Astrocyte (in vitro differentiated cells and primary cell): ENCODE results near the gene ZBED1. TPM values are rescaled to one million over a fixed set of nuclear protein-coding genes. Genes with fewer than 3 reads are reported as not detected.
"Not testable (repeated sequence)": the region's sequence is repeated elsewhere in the genome, so short reads cannot be mapped to it uniquely, and the experiment has no call there.

Source experiments
- DNase-seq: peaks from one replicate; pipeline ENCODE4 v3.0.0-alpha.2; 2010; ENCODE audit warnings: low read depth
- FAIRE-seq: peaks from 2 replicates; lab custom pipeline; 2011; peaks lifted over from hg19 to GRCh38; lab: Jason Lieb, UNC
- H2AFZ ChIP-seq: 2 replicates; pipeline ENCODE4 v1.6.0; 2012; ENCODE audit warnings: low read depth, low read length, inconsistent platforms
- H3K27ac ChIP-seq: 2 replicates; pipeline ENCODE4 v1.5.1; 2011; ENCODE audit warnings: low read depth, low read length, inconsistent platforms
- H3K27me3 ChIP-seq: 2 replicates; pipeline ENCODE4 v1.6.0; 2011; ENCODE audit warnings: low read length, inconsistent platforms; ENCODE audit not compliant: insufficient read depth
- H3K36me3 ChIP-seq: 2 replicates; pipeline ENCODE4 v1.5.1; 2011; ENCODE audit warnings: low read length, inconsistent platforms; ENCODE audit not compliant: insufficient read depth
- H3K4me1 ChIP-seq: 2 replicates; pipeline ENCODE4 v1.5.1; 2011; ENCODE audit warnings: low read length, inconsistent platforms; ENCODE audit not compliant: insufficient read depth
- H3K4me2 ChIP-seq: 2 replicates; pipeline ENCODE4 v1.6.0; 2012; ENCODE audit warnings: low read length, inconsistent platforms
- H3K4me3 ChIP-seq: 2 replicates; pipeline ENCODE4 v1.5.1; 2011; ENCODE audit warnings: low read depth, mild to moderate bottlenecking, low read length, inconsistent platforms; ENCODE audit not compliant: insufficient read depth
- H3K79me2 ChIP-seq: 2 replicates; pipeline ENCODE4 v1.6.0; 2012; ENCODE audit warnings: mild to moderate bottlenecking, low read length, inconsistent platforms; ENCODE audit not compliant: insufficient read depth
- H3K9ac ChIP-seq: 2 replicates; pipeline ENCODE4 v1.6.0; 2012; ENCODE audit warnings: mild to moderate bottlenecking, low read length, inconsistent platforms
- H3K9me3 ChIP-seq: 2 replicates; pipeline ENCODE4 v1.5.1; 2012; ENCODE audit warnings: low read depth, mild to moderate bottlenecking, low read length, inconsistent platforms; ENCODE audit not compliant: insufficient read depth
- H4K20me1 ChIP-seq: 2 replicates; pipeline ENCODE4 v1.6.0; 2012; ENCODE audit warnings: low read length, inconsistent platforms; ENCODE audit not compliant: insufficient read depth
- H3K27ac Mint-ChIP-seq: one replicate; pipeline ENCODE4 v1.8.0; 2021; ENCODE audit warnings: mild to moderate bottlenecking, mixed read lengths; ENCODE audit not compliant: unreplicated experiment
- H3K27me3 Mint-ChIP-seq: one replicate; pipeline ENCODE4 v1.8.0; 2021; ENCODE audit warnings: low read depth, mixed read lengths; ENCODE audit not compliant: unreplicated experiment
- H3K36me3 Mint-ChIP-seq: one replicate; pipeline ENCODE4 v1.8.0; 2021; ENCODE audit warnings: low read depth, mixed read lengths; ENCODE audit not compliant: unreplicated experiment
- H3K4me1 Mint-ChIP-seq: one replicate; pipeline ENCODE4 v1.8.0; 2021; ENCODE audit warnings: low read depth, mixed read lengths; ENCODE audit not compliant: unreplicated experiment
- H3K4me3 Mint-ChIP-seq: one replicate; pipeline ENCODE4 v1.8.0; 2021; ENCODE audit warnings: mild to moderate bottlenecking, moderate library complexity, mixed read lengths; ENCODE audit not compliant: unreplicated experiment
- H3K9me3 Mint-ChIP-seq: one replicate; pipeline ENCODE4 v1.8.0; 2021; ENCODE audit warnings: mild to moderate bottlenecking, mixed read lengths; ENCODE audit not compliant: unreplicated experiment
- EZH2 ChIP-seq: IDR thresholded peaks from 2 replicates; pipeline ENCODE4 v1.6.1; 2012; ENCODE audit warnings: mild to moderate bottlenecking, low read length, inconsistent platforms; ENCODE audit not compliant: insufficient read depth
- total RNA-seq: library from RNA; stranded (reverse); gene quantifications from 2 replicates; pipeline ENCODE4 v1.2.1, GENCODE V29; 2021
- TF ChIP-seq, protein P1 (sequence below): IDR thresholded peaks from 2 replicates; pipeline ENCODE4 v1.5.1; 2011; ENCODE audit warnings: low read depth, mild to moderate bottlenecking, inconsistent platforms, low read length, moderate library complexity; ENCODE audit not compliant: insufficient read depth

Gene ZBED1
- total RNA-seq, 1 donor from 2014 or later, result 19.9 TPM

DNA sequence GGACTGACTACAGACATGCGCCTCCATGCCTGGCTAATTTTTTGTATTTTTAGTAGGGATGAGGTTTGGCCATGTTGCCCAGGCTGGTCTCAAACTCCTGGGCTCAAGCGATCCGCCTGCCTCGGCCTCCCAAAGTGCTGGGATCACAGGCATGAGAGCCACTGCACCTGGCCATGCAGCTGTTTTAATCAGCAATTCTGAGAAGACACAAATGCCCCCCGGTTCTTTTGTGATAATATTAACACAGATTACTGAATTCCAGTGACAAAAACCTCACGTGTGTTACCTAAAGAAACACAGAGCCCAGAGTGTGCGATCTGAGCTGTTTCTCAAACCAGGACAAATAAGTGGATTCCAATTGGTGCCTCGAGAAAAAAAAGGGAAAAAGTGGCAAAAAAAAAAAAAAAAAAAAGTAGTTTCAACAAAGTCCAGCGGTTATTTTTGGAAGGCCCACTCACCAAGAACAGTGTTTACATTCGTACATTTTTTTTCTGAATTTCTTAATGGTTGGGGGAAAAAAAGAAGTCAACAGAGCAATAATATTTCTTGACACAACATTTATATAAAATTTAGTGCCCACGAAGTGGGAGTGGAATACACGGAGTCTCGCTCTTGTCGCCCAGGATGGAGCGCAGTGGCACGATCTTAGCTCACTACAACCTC lies 17.2 kb downstream of the ZBED1 start:
- Histone ChIP-seq H3K36me3 (peaks cover 9% of the 10 kb centered on the region), H3K79me2 (peaks cover 56% of the 10 kb centered on the region), H3K4me3 (no peak overlapping the region), H3K4me1 (peaks cover 16% of the 10 kb centered on the region), H3K9me3 (no peaks in the 10 kb centered on the region), H3K27ac (no peak overlapping the region), H3K27me3 (no peaks in the 10 kb centered on the region), H2AFZ (no peak overlapping the region), H3K4me2 (peak overlapping the region; percentile 87), H3K9ac (peak overlapping the region; percentile 74), H4K20me1 (peaks cover 24% of the 10 kb centered on the region)
- H3K27ac Mint-ChIP-seq, result no peak overlapping the region
- H3K4me1 Mint-ChIP-seq, result peaks cover 4% of the 10 kb centered on the region
- H3K27me3 Mint-ChIP-seq, result no peaks in the 10 kb centered on the region
- H3K9me3 Mint-ChIP-seq, result no peaks in the 10 kb centered on the region
- FAIRE-seq, result no peak
- no peak for DNase-seq
- peaks cover 24% of the 10 kb centered on the region for H3K36me3 Mint-ChIP-seq
- no peak for TF ChIP-seq EZH2
- TF ChIP-seq, protein P1, sequence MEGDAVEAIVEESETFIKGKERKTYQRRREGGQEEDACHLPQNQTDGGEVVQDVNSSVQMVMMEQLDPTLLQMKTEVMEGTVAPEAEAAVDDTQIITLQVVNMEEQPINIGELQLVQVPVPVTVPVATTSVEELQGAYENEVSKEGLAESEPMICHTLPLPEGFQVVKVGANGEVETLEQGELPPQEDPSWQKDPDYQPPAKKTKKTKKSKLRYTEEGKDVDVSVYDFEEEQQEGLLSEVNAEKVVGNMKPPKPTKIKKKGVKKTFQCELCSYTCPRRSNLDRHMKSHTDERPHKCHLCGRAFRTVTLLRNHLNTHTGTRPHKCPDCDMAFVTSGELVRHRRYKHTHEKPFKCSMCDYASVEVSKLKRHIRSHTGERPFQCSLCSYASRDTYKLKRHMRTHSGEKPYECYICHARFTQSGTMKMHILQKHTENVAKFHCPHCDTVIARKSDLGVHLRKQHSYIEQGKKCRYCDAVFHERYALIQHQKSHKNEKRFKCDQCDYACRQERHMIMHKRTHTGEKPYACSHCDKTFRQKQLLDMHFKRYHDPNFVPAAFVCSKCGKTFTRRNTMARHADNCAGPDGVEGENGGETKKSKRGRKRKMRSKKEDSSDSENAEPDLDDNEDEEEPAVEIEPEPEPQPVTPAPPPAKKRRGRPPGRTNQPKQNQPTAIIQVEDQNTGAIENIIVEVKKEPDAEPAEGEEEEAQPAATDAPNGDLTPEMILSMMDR, result no peak
- no peak overlapping the region for H3K4me3 Mint-ChIP-seq

DNA sequence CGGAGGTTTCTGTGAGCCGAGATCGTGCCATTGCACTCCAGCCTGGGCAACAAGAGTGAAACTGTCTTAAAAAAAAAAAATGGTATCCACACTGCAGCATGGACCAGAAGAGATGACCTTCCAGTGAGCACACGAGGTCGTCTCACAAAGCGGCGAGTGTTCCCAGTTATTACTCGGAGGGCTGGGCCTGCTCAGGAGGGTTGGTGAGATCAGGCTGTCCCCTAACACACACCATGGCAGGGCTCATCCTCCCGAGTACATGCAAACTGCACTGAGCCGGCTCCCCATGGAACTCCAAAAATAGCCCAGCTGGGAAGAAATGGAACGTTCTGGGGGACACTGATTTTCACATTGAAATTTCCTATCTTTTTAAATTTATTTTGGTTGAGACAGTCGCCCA lies 19.2 kb downstream of the ZBED1 start:
- H3K9me3 ChIP-seq, H3K27ac Mint-ChIP-seq, DNase-seq, FAIRE-seq, H3K27ac ChIP-seq, H3K4me3 ChIP-seq, H3K27me3 Mint-ChIP-seq, H3K36me3 ChIP-seq, H2AFZ ChIP-seq, H3K4me3 Mint-ChIP-seq, H3K9me3 Mint-ChIP-seq, H3K4me1 Mint-ChIP-seq, H3K9ac ChIP-seq, H3K4me2 ChIP-seq, H3K27me3 ChIP-seq: not testable (repeated sequence)
- H4K20me1 ChIP-seq, result peaks cover 29% of the 10 kb centered on the region
- peaks cover 16% of the 10 kb centered on the region for H3K4me1 ChIP-seq
- peaks cover 49% of the 10 kb centered on the region for H3K79me2 ChIP-seq
- peaks cover 16% of the 10 kb centered on the region for H3K36me3 Mint-ChIP-seq

DNA sequence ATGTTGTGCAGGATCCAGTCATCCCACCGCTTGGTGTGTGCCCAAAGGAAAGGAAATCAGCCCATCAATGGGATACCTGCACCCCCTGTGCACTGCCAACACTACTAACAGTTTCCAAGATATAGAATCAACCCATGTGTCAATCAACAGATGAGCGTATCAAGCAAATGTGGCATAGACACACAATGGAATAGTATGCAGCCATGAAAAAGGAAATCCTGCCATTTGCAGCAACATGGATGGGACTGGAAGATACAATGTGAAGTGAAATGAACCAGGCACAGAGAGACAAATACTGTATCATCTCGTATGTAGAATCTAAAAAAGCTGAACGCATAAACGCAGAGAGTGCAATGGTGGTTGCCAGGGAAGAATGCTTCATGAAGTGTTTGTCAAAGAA lies 20.8 kb downstream of the ZBED1 start:
- Histone ChIP-seq H4K20me1 (peaks cover 36% of the 10 kb centered on the region), H3K79me2 (peaks cover 51% of the 10 kb centered on the region), H3K4me1 (peaks cover 12% of the 10 kb centered on the region)
- not testable (repeated sequence) for FAIRE-seq, H3K27me3 Mint-ChIP-seq, H3K27me3 ChIP-seq, H3K36me3 ChIP-seq, H3K4me3 ChIP-seq, H3K9ac ChIP-seq, H3K27ac Mint-ChIP-seq, H3K9me3 Mint-ChIP-seq, H3K4me3 Mint-ChIP-seq, H3K4me1 Mint-ChIP-seq, H2AFZ ChIP-seq, H3K9me3 ChIP-seq, H3K4me2 ChIP-seq, H3K27ac ChIP-seq, DNase-seq
- peaks cover 18% of the 10 kb centered on the region for H3K36me3 Mint-ChIP-seq
